ENCODE measurements around the gene CNTNAP2.

DNA sequence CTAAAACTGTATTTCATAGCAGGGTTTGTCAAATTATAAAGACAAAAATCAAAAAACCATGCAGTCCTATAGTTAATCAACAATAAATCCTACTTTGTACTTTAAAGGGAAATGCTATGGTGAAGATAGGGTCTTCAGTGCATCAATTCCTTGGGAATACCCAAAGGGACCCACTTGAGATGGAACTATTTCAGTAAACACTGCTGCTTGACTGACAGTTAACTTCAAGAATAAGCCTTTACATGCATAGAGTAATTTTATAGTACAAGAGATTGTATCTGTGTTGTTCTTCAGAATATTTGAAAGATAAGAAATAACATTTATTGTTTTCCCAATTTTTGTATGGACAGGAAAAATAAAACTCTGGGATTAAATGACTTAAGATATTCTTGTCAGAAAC, 1179.6 kb downstream of the CNTNAP2 start:
- TF ChIP-seq EZH2 (IDR thresholded peaks at IDR 0.05; ENCODE audit: insufficient read depth, poor library complexity, severe bottlenecking) (no peak), EZH2phosphoT487 (IDR thresholded peaks at IDR 0.05; ENCODE audit: insufficient read depth, low read depth) (no peak)

Data from GM23248 (cell line).